Nucleus accumbens (tissue), 56 donors: ENCODE results near the gene FADS3.

Experiments
- DNase-seq, 56 donors: peaks; one replicate each; lab custom pipeline; 2025; lab: John Stamatoyannopoulos, UW

The FADS3 gene

DNA sequence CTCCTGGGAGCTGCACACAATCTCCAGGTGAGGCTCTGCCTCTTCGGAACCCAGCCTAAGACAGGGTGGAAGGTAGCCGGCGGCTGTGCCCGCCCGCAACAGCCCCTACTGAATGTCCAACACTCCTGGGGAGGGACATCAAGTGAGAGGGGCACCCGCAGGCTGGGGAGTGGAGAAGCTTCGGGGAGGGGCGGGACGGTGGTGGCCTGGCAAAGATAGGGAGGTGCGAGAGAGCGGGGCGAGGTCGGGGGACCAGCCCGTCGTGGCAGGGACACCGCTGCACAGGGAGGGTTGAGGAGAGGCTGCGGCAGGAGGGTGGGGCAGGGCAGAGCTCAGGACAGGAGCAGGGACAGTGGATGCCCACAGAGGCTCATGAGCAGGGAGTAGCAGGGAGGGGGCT is 8.9 kb upstream of the FADS3 start:
- DNase-seq: no peak

DNA sequence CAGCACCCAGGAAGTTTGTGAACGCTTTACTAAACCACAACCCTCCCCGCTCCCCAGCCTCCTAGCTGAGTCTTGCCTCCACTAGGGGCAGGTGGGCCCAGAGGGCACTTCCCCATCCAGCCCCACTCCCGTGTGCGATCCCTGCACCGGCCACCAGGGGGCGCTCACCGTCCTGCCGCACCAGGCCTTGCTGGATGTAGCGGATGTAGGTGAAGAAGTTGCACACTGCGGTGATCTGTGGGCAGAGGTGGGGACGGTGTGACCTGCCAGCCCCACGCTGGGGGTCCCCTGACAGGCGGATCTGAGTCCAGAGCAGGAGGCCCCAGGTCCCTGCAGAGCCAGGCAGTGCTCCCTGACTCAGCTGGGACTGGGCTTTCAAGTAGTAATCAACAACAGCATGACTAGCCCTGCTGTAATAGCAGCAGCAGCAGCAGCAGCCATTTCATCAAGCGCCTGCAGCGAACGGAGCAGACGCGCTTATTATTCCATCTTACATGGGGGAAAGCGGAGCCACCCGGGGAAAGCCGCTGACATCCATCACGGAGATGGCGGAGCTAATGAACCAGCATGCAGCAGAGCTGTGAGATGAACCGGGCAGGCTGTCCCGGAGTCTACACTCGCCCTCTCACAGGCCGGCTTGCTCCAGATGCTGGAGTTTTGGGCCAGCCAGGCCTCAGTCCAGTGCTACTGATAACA is 7.9 kb upstream of the FADS3 start:
- DNase-seq: peak in 51 of 56 donors; percentile 16 to 88 (median 61)

GRCh38 chr11:61898247-61898582 is 6.9 kb upstream of the FADS3 start:
- no peak for DNase-seq

DNA sequence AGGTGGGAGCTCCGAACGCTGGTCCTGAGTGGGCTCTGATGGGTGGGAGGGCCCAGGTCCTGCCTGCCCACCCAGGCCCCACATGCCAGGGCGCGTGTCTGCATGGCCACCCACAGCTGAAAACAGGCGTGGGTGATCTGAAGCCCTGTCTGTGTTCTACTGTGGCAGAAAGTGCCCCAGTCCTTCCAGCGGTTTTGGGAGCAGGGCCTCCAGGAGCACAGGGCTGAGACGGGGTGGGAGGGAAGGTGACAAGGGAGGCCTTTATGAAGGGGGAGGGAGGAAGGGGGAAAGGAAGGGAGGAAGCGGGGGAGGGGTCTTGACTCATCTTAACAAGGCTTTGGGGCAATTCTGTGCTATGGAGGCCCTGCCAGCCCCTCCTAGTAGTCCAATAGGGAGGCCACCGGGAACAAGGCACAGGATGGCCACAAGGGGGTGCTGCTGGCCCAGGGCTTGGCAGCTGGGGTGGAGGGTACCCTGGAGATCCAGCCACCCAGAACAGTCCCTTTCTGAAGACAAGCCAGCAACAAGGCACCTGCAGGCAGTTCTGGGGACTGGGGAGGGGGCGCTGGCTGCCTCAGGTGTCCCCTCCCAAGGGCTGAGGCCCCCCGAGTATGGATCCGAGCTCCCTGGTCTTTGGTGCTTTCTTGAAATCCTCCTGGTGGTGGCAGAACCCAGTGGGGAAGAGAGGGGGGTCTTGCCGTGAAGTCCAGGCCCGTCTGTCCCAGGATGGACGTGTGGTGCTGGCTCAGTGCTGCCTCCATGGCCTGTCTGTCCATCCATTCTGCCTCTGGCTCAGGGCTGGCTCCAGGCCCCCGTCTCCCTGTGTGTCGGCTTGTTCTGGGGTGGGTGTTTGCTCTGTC is 6.3 kb upstream of the FADS3 start:
- DNase-seq: peak in 52 of 56 donors; percentile 18 to 90 (median 64)

- DNase-seq: no peak
These were observed 5.5 kb upstream of the FADS3 start for GRCh38 chr11:61896665-61897386.

DNA sequence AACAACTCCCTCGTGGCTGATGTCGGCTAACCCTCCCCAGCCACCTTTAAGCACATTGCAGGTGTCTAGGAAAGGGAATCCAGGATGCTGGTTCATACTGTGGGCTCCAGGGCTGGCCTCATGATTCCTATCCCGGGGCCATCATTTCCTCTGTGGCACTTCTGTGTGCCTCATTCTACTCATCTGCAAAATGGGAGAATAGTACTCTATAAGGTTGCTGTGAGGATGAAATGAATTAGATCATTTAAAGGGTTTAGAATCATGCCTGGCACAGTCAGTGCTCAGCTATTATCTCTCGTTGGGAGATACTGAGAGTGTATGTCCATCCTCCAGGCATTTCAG is 4.3 kb upstream of the FADS3 start:
- DNase-seq: no peak

DNA sequence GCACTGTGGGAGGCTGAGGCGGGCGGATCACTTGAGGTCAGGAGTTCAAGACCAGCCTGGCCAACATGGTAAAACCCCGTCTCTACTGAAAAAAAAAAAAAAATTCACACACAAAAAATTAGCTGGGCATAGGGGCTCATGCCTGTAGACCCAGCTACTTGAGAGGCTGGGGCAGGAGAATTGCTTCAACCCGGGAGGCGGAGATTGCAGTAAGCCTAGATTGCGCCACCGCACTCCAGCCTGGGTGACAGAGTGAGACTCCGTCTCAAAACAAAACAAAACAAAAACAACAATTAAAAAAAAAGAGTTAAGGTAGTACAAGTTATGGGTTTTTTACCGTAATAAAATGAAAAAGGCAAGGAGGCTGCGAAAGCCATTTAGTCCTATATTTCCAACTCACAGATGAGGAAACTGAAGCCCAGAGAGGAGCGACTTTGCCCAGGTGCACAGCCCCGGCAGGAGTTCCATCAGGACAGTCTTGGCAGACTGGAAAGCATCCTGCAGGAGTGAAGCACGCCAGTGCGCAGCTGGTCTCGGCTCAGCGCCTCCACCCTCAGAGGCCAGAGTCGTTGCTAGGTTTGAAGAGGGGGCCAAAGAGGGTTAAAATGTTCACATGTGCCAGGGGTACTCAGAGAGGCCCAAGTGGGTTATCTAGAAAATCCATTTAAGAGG is 3.8 kb upstream of the FADS3 start:
- DNase-seq: no peak

GRCh38 chr11:61893981-61894380 is 2.6 kb upstream of the FADS3 start:
- no peak for DNase-seq

DNA sequence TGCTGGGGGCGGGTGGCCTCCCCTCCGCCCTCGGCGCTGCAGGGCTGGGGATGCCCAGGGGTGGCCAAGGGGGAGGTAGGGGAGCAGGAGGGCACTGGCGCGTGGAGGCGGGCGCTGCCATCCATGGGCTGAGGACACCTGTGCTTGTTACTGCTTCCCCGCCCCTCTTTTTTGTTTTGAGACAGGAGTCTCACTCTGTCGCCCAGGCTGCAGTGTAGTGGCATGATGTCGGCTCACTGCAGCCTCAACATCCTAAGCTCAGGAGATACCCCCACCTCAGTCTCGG is 683 bp upstream of the FADS3 start:
- DNase-seq: no peak

DNA sequence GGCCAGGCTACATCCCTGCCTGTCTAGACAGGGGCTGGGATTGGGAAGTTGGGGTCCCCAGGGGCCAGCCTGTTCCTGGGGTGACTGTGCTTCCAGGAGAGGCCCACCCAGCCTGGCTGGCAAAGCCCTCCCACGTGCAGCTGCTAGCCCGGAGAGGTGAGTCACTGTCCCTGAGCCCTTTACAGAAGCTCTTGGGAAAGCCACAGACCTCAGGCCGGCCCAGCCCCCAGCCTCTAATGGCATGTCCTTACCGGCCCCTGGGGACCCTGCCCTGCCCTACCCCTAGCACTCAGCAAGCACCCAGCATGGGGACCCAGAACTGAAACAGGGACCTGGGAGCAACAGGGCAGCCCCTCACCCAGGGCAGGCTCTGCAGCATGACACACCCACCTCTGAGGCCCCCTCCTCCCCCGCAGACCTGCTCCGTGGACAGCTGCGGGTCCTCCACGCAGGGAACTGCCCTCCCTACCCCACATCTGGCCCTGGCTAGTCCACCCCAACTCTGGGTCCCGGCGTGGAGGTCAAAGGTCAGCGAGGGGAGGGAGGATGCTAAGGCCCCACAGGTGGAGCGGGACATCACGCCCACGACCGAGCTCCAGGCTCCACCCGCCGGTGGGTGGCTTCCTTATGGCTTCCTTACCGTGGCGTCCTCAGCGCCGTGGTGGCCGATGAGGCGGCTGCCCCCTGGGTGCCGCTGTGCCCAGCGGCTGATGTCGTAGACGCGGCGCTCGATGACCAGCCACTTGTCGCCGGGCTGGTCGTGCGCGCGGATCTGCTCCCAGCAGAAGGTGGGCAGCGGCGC is 615 bp downstream of the FADS3 start:
- peak in 18 of 56 donors; percentile 27 to 74 (median 46) for DNase-seq

DNA sequence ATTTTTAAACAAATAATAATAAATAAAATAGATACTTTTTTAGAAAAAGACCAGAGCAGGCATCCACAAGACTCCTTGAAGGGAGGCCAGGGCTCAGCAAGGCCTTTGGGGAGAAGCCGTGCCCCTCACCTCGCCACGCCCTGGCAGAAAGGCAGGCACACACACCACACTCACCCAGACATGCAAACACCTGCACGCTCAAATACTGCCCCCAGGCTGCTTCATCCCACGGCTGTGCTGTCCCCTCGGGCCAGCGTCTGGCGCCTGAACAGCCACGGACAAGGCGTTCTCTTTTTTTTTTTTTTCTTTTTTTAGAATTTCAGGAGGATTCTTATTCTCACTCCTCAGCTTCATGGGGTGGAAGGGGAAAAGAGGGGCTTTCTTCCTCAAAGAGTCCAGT is 1.5 kb downstream of the FADS3 start:
- no peak for DNase-seq

DNA sequence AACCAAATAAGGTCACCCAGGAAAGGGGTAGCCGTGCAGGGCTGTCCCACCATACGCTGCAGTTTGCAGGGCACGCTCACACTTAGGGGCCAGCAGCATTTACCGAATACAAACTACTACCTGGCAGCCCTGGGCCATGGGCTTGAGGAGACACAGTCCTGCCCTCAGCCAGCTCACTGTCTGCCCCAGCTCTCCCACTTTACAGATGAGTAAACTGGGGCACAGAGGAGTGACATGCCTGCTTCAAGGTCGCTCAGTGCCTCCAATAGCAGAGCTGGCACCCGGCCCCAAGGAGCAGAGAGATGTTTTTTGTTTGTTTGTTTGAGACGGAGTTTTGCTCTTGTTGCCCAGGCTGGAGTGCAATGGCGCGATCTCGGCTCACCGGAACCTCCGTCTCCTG is 2.8 kb downstream of the FADS3 start:
- no peak for DNase-seq

GRCh38 chr11:61887839-61888494 is 3.4 kb downstream of the FADS3 start:
- peak in 9 of 56 donors; percentile 8 to 55 (median 27) for DNase-seq

DNA sequence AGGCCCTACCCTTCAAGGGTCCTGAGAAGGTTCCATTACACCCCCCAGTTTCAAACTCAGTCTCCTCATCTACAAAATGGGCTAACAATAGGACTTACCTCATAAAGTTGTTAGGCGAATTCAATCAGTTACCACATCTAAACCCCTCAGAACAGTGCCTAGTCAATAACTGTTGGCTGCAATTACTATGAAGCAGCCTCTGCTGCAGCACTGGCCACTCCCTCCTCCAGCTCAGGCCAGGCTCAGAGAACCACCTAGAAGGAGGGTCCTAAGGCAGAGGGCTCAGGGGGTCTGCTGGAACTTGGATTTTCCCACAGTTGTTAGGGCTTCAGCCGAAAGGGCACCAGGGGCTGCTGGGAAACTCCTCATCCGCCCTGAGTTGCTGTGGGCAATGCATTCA is 4.7 kb downstream of the FADS3 start:
- DNase-seq: no peak

DNA sequence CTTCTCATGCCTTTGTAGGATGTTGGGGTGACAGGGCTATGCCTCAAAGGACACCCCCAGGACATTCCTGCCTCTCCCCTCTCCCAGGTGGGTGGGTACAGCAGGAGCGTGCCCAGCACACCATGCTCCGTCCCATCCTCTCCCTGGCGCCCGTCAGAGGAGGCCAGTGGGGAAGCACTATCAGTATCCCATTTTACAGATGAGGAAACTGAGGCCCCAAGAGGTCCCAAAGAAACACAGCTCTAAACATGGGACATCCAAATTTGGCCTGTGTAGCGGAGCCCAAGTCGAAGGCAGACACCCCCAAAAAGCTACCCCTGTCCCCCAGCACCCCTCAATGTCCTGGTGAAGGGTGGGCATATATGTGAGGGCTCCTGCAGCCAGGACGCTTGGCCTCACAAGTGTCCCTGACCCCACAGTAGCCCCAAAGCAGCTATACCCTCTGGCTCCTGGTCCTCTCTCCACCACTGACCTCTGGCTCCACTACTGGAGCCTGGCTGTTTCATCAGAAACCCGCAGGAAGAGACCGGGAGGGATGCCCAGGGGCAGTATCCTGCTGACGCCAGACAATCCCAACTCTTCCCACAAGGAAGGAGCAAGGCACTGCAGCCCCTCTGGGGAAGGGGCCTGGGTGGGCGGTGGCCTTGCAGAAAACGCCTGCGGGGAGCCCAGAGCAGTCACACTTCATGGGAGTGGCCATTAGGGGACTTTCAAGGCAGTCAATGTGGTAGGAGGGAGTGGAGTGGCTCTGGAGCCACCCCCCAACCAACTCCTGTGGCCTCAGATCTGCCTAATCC is 5.4 kb downstream of the FADS3 start:
- no peak for DNase-seq

GRCh38 chr11:61885166-61885778 is 6.1 kb downstream of the FADS3 start:
- DNase-seq: no peak

GRCh38 chr11:61883947-61884346 is 7.4 kb downstream of the FADS3 start:
- no peak for DNase-seq

- DNase-seq: peak in 28 of 56 donors; percentile 5 to 76 (median 28)
These were observed 8.0 kb downstream of the FADS3 start for GRCh38 chr11:61883327-61883726.

GRCh38 chr11:61882879-61883278 is 8.5 kb downstream of the FADS3 start:
- no peak for DNase-seq
